Neural crest cell (in vitro differentiated cells): ENCODE results near the gene SPAG17. TPM values are rescaled to one million over a fixed set of nuclear protein-coding genes. Genes with fewer than 3 reads are reported as not detected.
"Not testable (repeated sequence)": the region's sequence is repeated elsewhere in the genome, so short reads cannot be mapped to it uniquely, and the experiment has no call there.

Experiments
- DNase-seq: peaks from one replicate; pipeline ENCODE4 v3.0.0; 2021; ENCODE audit warnings: low read depth, mixed read lengths, low spot score
- H3K27ac Mint-ChIP-seq: one replicate; pipeline ENCODE4 v1.8.0; 2021; ENCODE audit warnings: mild to moderate bottlenecking, mixed read lengths; ENCODE audit not compliant: unreplicated experiment
- H3K27me3 Mint-ChIP-seq: 2 replicates; pipeline ENCODE4 v1.8.0; 2021; ENCODE audit warnings: low read depth, mild to moderate bottlenecking, mixed read lengths
- H3K36me3 Mint-ChIP-seq: 2 replicates; pipeline ENCODE4 v1.8.0; 2021; ENCODE audit warnings: low read depth, mild to moderate bottlenecking, mixed read lengths
- H3K4me1 Mint-ChIP-seq: 2 replicates; pipeline ENCODE4 v1.8.0; 2021; ENCODE audit warnings: mixed read lengths
- H3K4me3 Mint-ChIP-seq: one replicate; pipeline ENCODE4 v1.8.0; 2021; ENCODE audit warnings: mild to moderate bottlenecking, mixed read lengths
- H3K9me3 Mint-ChIP-seq: 2 replicates; pipeline ENCODE4 v1.8.0; 2021; ENCODE audit warnings: mixed read lengths
- CTCF ChIP-seq: fragments of 200-600 bp; sonication (generic); conservative IDR thresholded peaks from 2 replicates; pipeline ENCODE4 v1.5.0; 2021; ENCODE audit warnings: antibody characterized with exemption, mild to moderate bottlenecking
- total RNA-seq: library from RNA; stranded (reverse); gene quantifications from 2 replicates; pipeline ENCODE4 v1.2.1, GENCODE V29; 2021

Gene SPAG17
- total RNA-seq, 1 donor from 2014 or later, result 1.5 TPM

- no peak for DNase-seq
- no peaks in the 10 kb centered on the region for H3K9me3 Mint-ChIP-seq
- no peak for TF ChIP-seq CTCF
- no peak overlapping the region for H3K27ac Mint-ChIP-seq
- H3K4me3 Mint-ChIP-seq, result no peak overlapping the region
- peaks cover 31% of the 10 kb centered on the region for H3K4me1 Mint-ChIP-seq
- H3K27me3 Mint-ChIP-seq, result no peaks in the 10 kb centered on the region
- H3K36me3 Mint-ChIP-seq, result peaks cover 7% of the 10 kb centered on the region
Observed at GRCh38 chr1:117925981-117926380, 259.0 kb downstream of the SPAG17 start.

- DNase-seq, H3K4me1 Mint-ChIP-seq, H3K27ac Mint-ChIP-seq, H3K4me3 Mint-ChIP-seq, H3K27me3 Mint-ChIP-seq, H3K9me3 Mint-ChIP-seq: not testable (repeated sequence)
- peaks cover 17% of the 10 kb centered on the region for H3K36me3 Mint-ChIP-seq
Observed at GRCh38 chr1:117922717-117923116, 262.3 kb downstream of the SPAG17 start.

- Mint-ChIP-seq H3K27ac (no peak overlapping the region), H3K4me3 (no peak overlapping the region), H3K4me1 (peaks cover 2% of the 10 kb centered on the region), H3K27me3 (no peaks in the 10 kb centered on the region), H3K36me3 (peaks cover 17% of the 10 kb centered on the region), H3K9me3 (no peaks in the 10 kb centered on the region)
- no peak for DNase-seq
- no peak for TF ChIP-seq CTCF
Observed at GRCh38 chr1:117921991-117922390, 263.0 kb downstream of the SPAG17 start.

GRCh38 chr1:117919376-117919775 is 265.7 kb downstream of the SPAG17 start:
- H3K9me3 Mint-ChIP-seq, result no peaks in the 10 kb centered on the region
- H3K36me3 Mint-ChIP-seq, result peaks cover 22% of the 10 kb centered on the region

GRCh38 chr1:117911051-117911450 is 274.0 kb downstream of the SPAG17 start:
- Mint-ChIP-seq H3K27me3 (no peaks in the 10 kb centered on the region), H3K27ac (no peak overlapping the region), H3K9me3 (no peaks in the 10 kb centered on the region), H3K4me1 (no peaks in the 10 kb centered on the region), H3K4me3 (no peak overlapping the region), H3K36me3 (peaks cover 9% of the 10 kb centered on the region)
- DNase-seq, result no peak
- no peak for TF ChIP-seq CTCF

More at GRCh38 chr1:117919376-117919775, 265.7 kb downstream of the SPAG17 start:
- TF ChIP-seq CTCF, result no peak
- no peak for DNase-seq
- H3K27me3 Mint-ChIP-seq, result no peaks in the 10 kb centered on the region
- H3K4me1 Mint-ChIP-seq, result no peaks in the 10 kb centered on the region
- no peak overlapping the region for H3K27ac Mint-ChIP-seq
- H3K4me3 Mint-ChIP-seq, result no peak overlapping the region

- no peak for DNase-seq
- no peak for TF ChIP-seq CTCF
- Mint-ChIP-seq H3K4me1 (no peaks in the 10 kb centered on the region), H3K4me3 (no peak overlapping the region), H3K27me3 (no peaks in the 10 kb centered on the region), H3K27ac (no peak overlapping the region), H3K36me3 (peaks cover 30% of the 10 kb centered on the region), H3K9me3 (peaks cover 3% of the 10 kb centered on the region)
Observed at GRCh38 chr1:117905019-117905418, 280.0 kb downstream of the SPAG17 start.
